HepG2 (cell line): ENCODE measurements around the gene CUL7. TPM values are rescaled to one million over a fixed set of nuclear protein-coding genes. Genes with fewer than 3 reads are reported as not detected.

Experiments
- FOXA3 ChIP-seq: IDR thresholded peaks from 2 replicates; pipeline ENCODE4 v1.6.1; 2016; ENCODE audit warnings: missing genetic modification reagents, missing compliant biosample characterization
- KAT2B ChIP-seq: fragments of 150-350 bp; IDR thresholded peaks from 2 replicates; pipeline ENCODE4 v1.6.1; 2014; ENCODE audit warnings: low read depth, low read length, borderline replicate concordance
- KAT7 ChIP-seq: IDR thresholded peaks from 2 replicates; pipeline ENCODE4 v1.6.1; 2018; ENCODE audit warnings: borderline replicate concordance, missing compliant biosample characterization
- KLF11 ChIP-seq: IDR thresholded peaks from 2 replicates; pipeline ENCODE4 v1.6.1; 2016; ENCODE audit warnings: missing compliant biosample characterization
- MEF2D ChIP-seq: sonication (generic); formaldehyde crosslinking; IDR thresholded peaks from 2 replicates; pipeline ENCODE4 v1.5.1; 2020; ENCODE audit warnings: mild to moderate bottlenecking, missing genetic modification reagents
- SMAD3 ChIP-seq: sonication (generic); formaldehyde crosslinking; IDR thresholded peaks from 2 replicates; pipeline ENCODE4 v1.4.0; 2020; ENCODE audit warnings: missing genetic modification reagents
- SMARCC2 ChIP-seq: fragments of 450-650 bp; IDR thresholded peaks from 2 replicates; pipeline ENCODE4 v1.6.1; 2017; ENCODE audit warnings: antibody characterized with exemption, mild to moderate bottlenecking
- SNAPC4 ChIP-seq: sonication (generic); formaldehyde crosslinking; IDR thresholded peaks from 2 replicates; pipeline ENCODE4 v1.4.0; 2020; ENCODE audit warnings: mild to moderate bottlenecking, missing genetic modification reagents
- TP53 ChIP-seq: sonication (generic); formaldehyde crosslinking; conservative IDR thresholded peaks from 2 replicates; pipeline ENCODE4 v1.4.0; 2020; ENCODE audit warnings: missing genetic modification reagents
- ZC3H4 ChIP-seq: sonication (generic); formaldehyde crosslinking; IDR thresholded peaks from 2 replicates; pipeline ENCODE4 v1.4.0; 2020; ENCODE audit warnings: missing genetic modification reagents, borderline replicate concordance
- ZGPAT ChIP-seq: IDR thresholded peaks from 2 replicates; pipeline ENCODE4 v1.6.1; 2016; ENCODE audit warnings: mild to moderate bottlenecking
- ZNF142 ChIP-seq: sonication (generic); formaldehyde crosslinking; IDR thresholded peaks from 2 replicates; pipeline ENCODE4 v1.4.0; 2020; ENCODE audit warnings: missing genetic modification reagents
- ZNF180 ChIP-seq: sonication (generic); formaldehyde crosslinking; IDR thresholded peaks from 2 replicates; pipeline ENCODE4 v1.4.0; 2020; ENCODE audit warnings: low read depth, missing genetic modification reagents, borderline replicate concordance
- ZNF263 ChIP-seq: sonication (generic); formaldehyde crosslinking; IDR thresholded peaks from 2 replicates; pipeline ENCODE4 v1.4.0; 2020; ENCODE audit warnings: missing genetic modification reagents
- polyA plus RNA-seq, 8 experiments: library from polyadenylated mRNA; depleted of rRNA in 3 of 8; stranded (reverse) in 7 of 8; unstranded in 1 of 8; fragments of >200 nt; fragmentation: Illumina TruSeq in 4 of 8; extraction: Trizol in 4 of 8; gene quantifications; 2 replicates each; pipeline versions ENCODE4 v1.2.1 to v1.2.3, GENCODE V29; 2011 to 2016; ENCODE audit warnings: low read depth in 4 of 8, missing spikeins in 1 of 8, mixed read lengths in 1 of 8; ENCODE audit not compliant: insufficient read depth in 1 of 8
- total RNA-seq, 5 experiments: library from RNA; depleted of rRNA; stranded (reverse); fragments of >200 nt; fragmentation: Illumina TruSeq; extraction: Trizol; gene quantifications; 2 replicates each; pipeline ENCODE4 v1.2.3, GENCODE V29; 2016; ENCODE audit warnings: low read depth in 1 of 5

Gene CUL7
- total and polyA plus RNA-seq, 2 of the 13 experiments (the other 11 are each of a cell fraction or from before 2014, with no cell fraction given): 32.0 to 60.7 TPM

GRCh38 chr6:43013843-43014433 is 39.7 kb downstream of the CUL7 start, which contains the start of the genes KLHDC3 and MEA1 (continued):
- TF ChIP-seq ZNF142: 0 out of 2 replicates have a peak, but pooled peaks have one; percentile 11
- TF ChIP-seq ZNF263: no peak
- TF ChIP-seq SNAPC4 (CRISPR knock-in tag): no peak
- peak; percentile 86 for TF ChIP-seq KLF11
- TF ChIP-seq FOXA3 (CRISPR knock-in tag): peak; percentile 50
- TF ChIP-seq SMARCC2: no peak
- no peak for TF ChIP-seq ZC3H4
- TF ChIP-seq ZGPAT (CRISPR knock-in tag): peak; percentile 83; the same call in 1 of the 2 replicates
- no peak for TF ChIP-seq SMAD3 (CRISPR knock-in tag)
- TF ChIP-seq ZNF180 (CRISPR knock-in tag): no peak
- no peak for TF ChIP-seq KAT2B
- no peak for TF ChIP-seq TP53 (CRISPR knock-in tag)
- peak; percentile 17 for TF ChIP-seq MEF2D (CRISPR knock-in tag)
- TF ChIP-seq KAT7 (CRISPR knock-in tag): no peak; the same call in 1 of the 2 replicates
